Mesothelial cell of epicardium (in vitro differentiated cells): ENCODE data around the gene AMPH. TPM values are rescaled to one million over a fixed set of nuclear protein-coding genes. Genes with fewer than 3 reads are reported as not detected.

Source experiments
- DNase-seq, 2 experiments: peaks; one replicate each; pipeline ENCODE4 v3.0.0; 2021; ENCODE audit warnings: low spot score in 2 of 2; ENCODE audit not compliant: unreplicated experiment in 2 of 2
- H3K27ac Mint-ChIP-seq: 2 replicates; pipeline ENCODE4 v1.8.0; 2021; ENCODE audit warnings: mixed read lengths
- H3K27me3 Mint-ChIP-seq: 2 replicates; pipeline ENCODE4 v1.8.0; 2021; ENCODE audit warnings: low read depth, mixed read lengths
- H3K36me3 Mint-ChIP-seq: 2 replicates; pipeline ENCODE4 v1.8.0; 2021; ENCODE audit warnings: mixed read lengths
- H3K4me1 Mint-ChIP-seq: 2 replicates; pipeline ENCODE4 v1.8.0; 2021; ENCODE audit warnings: mixed read lengths
- H3K4me3 Mint-ChIP-seq: 2 replicates; pipeline ENCODE4 v1.8.0; 2021; ENCODE audit warnings: mild to moderate bottlenecking, moderate library complexity, mixed read lengths
- H3K9me3 Mint-ChIP-seq: 2 replicates; pipeline ENCODE4 v1.8.0; 2021; ENCODE audit warnings: mixed read lengths
- CTCF ChIP-seq: fragments of 200-600 bp; sonication (generic); IDR thresholded peaks from one replicate; pipeline ENCODE4 v1.5.0; 2021; ENCODE audit warnings: antibody characterized with exemption; ENCODE audit not compliant: unreplicated experiment
- total RNA-seq: library from RNA; stranded (reverse); gene quantifications from 3 replicates; pipeline ENCODE4 v1.2.1, GENCODE V29; 2021

AMPH gene
- total RNA-seq, 1 donor from 2014 or later: 2.4 TPM

- Mint-ChIP-seq H3K4me3 (no peak overlapping the region), H3K9me3 (peaks cover 4% of the 10 kb centered on the region), H3K27me3 (peaks cover 9% of the 10 kb centered on the region), H3K27ac (no peak overlapping the region), H3K4me1 (peaks cover 4% of the 10 kb centered on the region), H3K36me3 (no peaks in the 10 kb centered on the region)
- no peak for DNase-seq
- TF ChIP-seq CTCF: no peak
Observed at GRCh38 chr7:38393874-38394273, 237.3 kb downstream of the AMPH start.

- Mint-ChIP-seq H3K4me1 (peaks cover 4% of the 10 kb centered on the region), H3K9me3 (peaks cover 13% of the 10 kb centered on the region), H3K27ac (no peak overlapping the region), H3K27me3 (peaks cover 6% of the 10 kb centered on the region), H3K4me3 (no peak overlapping the region), H3K36me3 (no peaks in the 10 kb centered on the region)
- no peak for TF ChIP-seq CTCF
- DNase-seq: no peak
Observed at GRCh38 chr7:38391751-38392150, 239.4 kb downstream of the AMPH start.

- Mint-ChIP-seq H3K36me3 (no peaks in the 10 kb centered on the region), H3K27me3 (no peaks in the 10 kb centered on the region), H3K9me3 (peaks cover 10% of the 10 kb centered on the region), H3K4me1 (no peaks in the 10 kb centered on the region), H3K27ac (no peak overlapping the region), H3K4me3 (no peak overlapping the region)
- DNase-seq: no peak
- TF ChIP-seq CTCF: no peak
Observed at GRCh38 chr7:38385682-38386081, 245.5 kb downstream of the AMPH start.

GRCh38 chr7:38383281-38383680 is 247.9 kb downstream of the AMPH start:
- H3K27ac Mint-ChIP-seq: no peak overlapping the region
- peaks cover 10% of the 10 kb centered on the region for H3K27me3 Mint-ChIP-seq
- DNase-seq: no peak
- H3K9me3 Mint-ChIP-seq: peaks cover 10% of the 10 kb centered on the region
- TF ChIP-seq CTCF: no peak
- no peak overlapping the region for H3K4me3 Mint-ChIP-seq
- no peaks in the 10 kb centered on the region for H3K36me3 Mint-ChIP-seq
- no peaks in the 10 kb centered on the region for H3K4me1 Mint-ChIP-seq

GRCh38 chr7:38382684-38383083 is 248.5 kb downstream of the AMPH start:
- DNase-seq: no peak
- Mint-ChIP-seq H3K27me3 (peaks cover 10% of the 10 kb centered on the region), H3K9me3 (peaks cover 8% of the 10 kb centered on the region), H3K4me1 (no peaks in the 10 kb centered on the region), H3K27ac (no peak overlapping the region), H3K4me3 (no peak overlapping the region), H3K36me3 (no peaks in the 10 kb centered on the region)
- no peak for TF ChIP-seq CTCF

GRCh38 chr7:38375453-38375852 is 255.7 kb downstream of the AMPH start:
- no peaks in the 10 kb centered on the region for H3K36me3 Mint-ChIP-seq
- no peaks in the 10 kb centered on the region for H3K4me1 Mint-ChIP-seq
- H3K27ac Mint-ChIP-seq: no peak overlapping the region
- H3K9me3 Mint-ChIP-seq: no peaks in the 10 kb centered on the region
- no peak for DNase-seq
- H3K27me3 Mint-ChIP-seq: peaks cover 10% of the 10 kb centered on the region
- no peak overlapping the region for H3K4me3 Mint-ChIP-seq
- no peak for TF ChIP-seq CTCF
